K562 (cell line): Measurements from ENCODE around the gene MMP11. TPM values are rescaled to one million over a fixed set of nuclear protein-coding genes. Genes with fewer than 3 reads are reported as not detected.

ENCODE experiments used
- ATAC-seq: fragments of 200-7000 bp; cut with Tn5 transposase; 3 replicates; pipeline ENCODE4 v1.9.1; 2020; ENCODE audit warnings: moderate library complexity
- BruUV-seq: library from RNA; stranded (reverse); fragments of 400-500 nt; replicated peaks from 2 replicates; lab custom pipeline; 2021; lab: Mats Ljungman, UMichigan
- CTCF ChIA-PET: fragments of 300-600 bp; formaldehyde crosslinking; extraction: SDS; loops from one replicate; lab custom pipeline; 2021; ENCODE audit warnings: low intra/inter-chr PET ratio; lab: Yijun Ruan, JAX
- POLR2A ChIA-PET: fragments of 300-600, 350-650 bp; sonication (Branson Sonifier 250); formaldehyde crosslinking; extraction: SDS; loops from one replicate; lab custom pipeline; 2021; ENCODE audit warnings: antibody characterized with exemption, inconsistent platforms; lab: Yijun Ruan, JAX
- DNase-seq, 4 experiments: peaks; one replicate each; pipeline versions ENCODE4 v3.0.0 to v3.0.0-alpha.2; 2011 to 2018; ENCODE audit warnings: low spot score in 3 of 4, mixed read lengths in 3 of 4; ENCODE audit errors: extremely low read depth in 1 of 4
- FAIRE-seq: peaks from 2 replicates; lab custom pipeline; 2011; peaks lifted over from hg19 to GRCh38; lab: Jason Lieb, UNC
- H2AFZ ChIP-seq: 2 replicates; pipeline ENCODE4 v1.6.0; 2011; ENCODE audit warnings: low read depth, low read length, control low read depth, inconsistent platforms
- H3K27ac ChIP-seq: fragments of 200-600 bp; 3 replicates; pipeline ENCODE4 v1.8.0; 2011; ENCODE audit warnings: low read depth, mild to moderate bottlenecking, control low read depth, inconsistent platforms, low read length, moderate library complexity, mixed read lengths; ENCODE audit errors: extremely low read depth
- H3K27me3 ChIP-seq, 2 experiments: fragments of 300-600 bp in 1 of 2; 2 replicates in 1 of 2; 3 replicates in 1 of 2; pipeline versions ENCODE4 v1.6.0 to v1.8.0; 2011; ENCODE audit warnings: inconsistent platforms in 2 of 2, low read length in 2 of 2, mild to moderate bottlenecking in 1 of 2, mixed read lengths in 1 of 2, moderate library complexity in 1 of 2; ENCODE audit not compliant: control insufficient read depth in 2 of 2, insufficient read depth in 2 of 2
- H3K36me3 ChIP-seq: fragments of 300-600 bp; 3 replicates; pipeline ENCODE4 v1.8.0; 2011; ENCODE audit warnings: mild to moderate bottlenecking, low read length, inconsistent platforms; ENCODE audit not compliant: control insufficient read depth, insufficient read depth
- H3K4me1 ChIP-seq, 2 experiments: fragments of 200-600 bp in 1 of 2; replicated peaks in 1 of 2; 2 replicates in 1 of 2; 3 replicates in 1 of 2; pipeline versions ENCODE4 v1.5.1 to v1.8.0; 2011; ENCODE audit warnings: inconsistent platforms in 2 of 2, low read length in 2 of 2, mild to moderate bottlenecking in 1 of 2, mixed read lengths in 1 of 2, moderate library complexity in 1 of 2; ENCODE audit not compliant: control insufficient read depth in 2 of 2, insufficient read depth in 2 of 2
- H3K4me2 ChIP-seq: 2 replicates; pipeline ENCODE4 v1.6.1; 2011; ENCODE audit warnings: low read length, control low read depth, inconsistent platforms, mixed read lengths; ENCODE audit not compliant: insufficient read depth
- H3K4me3 ChIP-seq: fragments of 200-600 bp; sonication (generic), shearing (Covaris generic); 2 replicates; pipeline ENCODE4 v1.5.1; 2016; ENCODE audit warnings: control low read depth, inconsistent platforms
- H3K79me2 ChIP-seq: fragments of 200-600 bp; 3 replicates; pipeline ENCODE4 v1.8.0; 2011; ENCODE audit warnings: low read length, inconsistent platforms; ENCODE audit not compliant: control insufficient read depth, insufficient read depth
- H3K9ac ChIP-seq, 2 experiments: 2 replicates each; pipeline versions ENCODE4 v1.6.0 to v1.6.1; 2011; ENCODE audit warnings: low read depth in 2 of 2, low read length in 2 of 2, control low read depth in 1 of 2, inconsistent platforms in 1 of 2, mild to moderate bottlenecking in 1 of 2, mixed read lengths in 1 of 2; ENCODE audit not compliant: insufficient read depth in 1 of 2
- H3K9me1 ChIP-seq: one replicate; pipeline ENCODE4 v1.6.0; 2011; ENCODE audit warnings: inconsistent platforms, mild to moderate bottlenecking, low read length, moderate library complexity; ENCODE audit not compliant: control insufficient read depth, insufficient read depth
- H3K9me3 ChIP-seq: replicated peaks from 2 replicates; pipeline ENCODE4 v1.5.1; 2011; ENCODE audit warnings: low read depth, low read length, inconsistent platforms; ENCODE audit not compliant: control insufficient read depth, insufficient read depth
- H4K20me1 ChIP-seq: replicated peaks from 2 replicates; pipeline ENCODE4 v1.6.1; 2011; ENCODE audit warnings: low read length, inconsistent platforms, mixed read lengths; ENCODE audit not compliant: control insufficient read depth, insufficient read depth
- BRCA1 ChIP-seq, 2 experiments: fragments of 450-650 bp in 1 of 2; sonication (generic) in 1 of 2; formaldehyde crosslinking in 1 of 2; IDR thresholded peaks; 2 replicates each; pipeline versions ENCODE4 v1.5.0 to v1.6.1; 2017 to 2020; ENCODE audit warnings: mild to moderate bottlenecking in 1 of 2, missing genetic modification reagents in 1 of 2
- FIP1L1 ChIP-seq: fragments of 200-400 bp; formaldehyde crosslinking; IDR thresholded peaks from 2 replicates; pipeline ENCODE4 v1.6.1; 2018; ENCODE audit warnings: mild to moderate bottlenecking, low read depth, low read length; ENCODE audit not compliant: poor library complexity, severe bottlenecking
- HLTF ChIP-seq: fragments of 450-650 bp; IDR thresholded peaks from 2 replicates; pipeline ENCODE4 v1.6.1; 2016
- KDM5B ChIP-seq: fragments of 200-600 bp; sonication (generic); IDR thresholded peaks from 2 replicates; pipeline ENCODE4 v1.6.1; 2012; ENCODE audit warnings: low read depth, mild to moderate bottlenecking, moderate library complexity, low read length, control low read depth, inconsistent platforms; ENCODE audit not compliant: insufficient replicate concordance
- MYC ChIP-seq, 2 experiments: fragments of 250-450 bp in 1 of 2; sonication (Bioruptor Pico) in 1 of 2; IDR thresholded peaks; 2 replicates each; pipeline versions ENCODE4 v1.5.1 to v1.6.1; 2012 to 2021; ENCODE audit warnings: low read depth in 2 of 2, borderline replicate concordance in 1 of 2, improper control_type of control experiment in 1 of 2, low read length in 1 of 2, mild to moderate bottlenecking in 1 of 2, moderate library complexity in 1 of 2
- NCOR1 ChIP-seq: fragments of 450-650 bp; IDR thresholded peaks from 2 replicates; pipeline ENCODE4 v1.6.1; 2016; ENCODE audit warnings: mild to moderate bottlenecking, moderate library complexity
- NFRKB ChIP-seq: fragments of 450-650 bp; IDR thresholded peaks from 2 replicates; pipeline ENCODE4 v1.6.1; 2016; ENCODE audit warnings: low read depth
- PTBP1 ChIP-seq: fragments of 200-400 bp; formaldehyde crosslinking; IDR thresholded peaks from 2 replicates; pipeline ENCODE4 v1.6.1; 2017; ENCODE audit warnings: low read depth, low read length
- SMAD4 ChIP-seq: fragments of 250-450 bp; sonication (Bioruptor Pico); conservative IDR thresholded peaks from 2 replicates; pipeline ENCODE4 v1.8.0; 2021; ENCODE audit warnings: inconsistent platforms, mild to moderate bottlenecking, moderate library complexity
- TOE1 ChIP-seq, 2 experiments: fragments of 450-650 bp in 1 of 2; sonication (generic) in 1 of 2; formaldehyde crosslinking in 1 of 2; IDR thresholded peaks; 2 replicates each; pipeline versions ENCODE4 v1.7.1 to v1.8.0; 2016 to 2022; ENCODE audit warnings: borderline replicate concordance in 2 of 2, mild to moderate bottlenecking in 2 of 2, antibody characterized with exemption in 1 of 2, inconsistent platforms in 1 of 2, low read depth in 1 of 2, missing genetic modification reagents in 1 of 2, moderate library complexity in 1 of 2
- ZNF408 ChIP-seq: fragments of 250-450 bp; sonication (Bioruptor Pico); IDR thresholded peaks from 2 replicates; pipeline ENCODE4 v1.4.0; 2020; ENCODE audit warnings: low read depth, mild to moderate bottlenecking, moderate library complexity
- ZNF561 ChIP-seq: fragments of 450-650 bp; formaldehyde crosslinking; conservative IDR thresholded peaks from 2 replicates; pipeline ENCODE4 v1.4.0; 2020; ENCODE audit warnings: mild to moderate bottlenecking, moderate library complexity
- WGBS: fragments of 100-300 bp; shearing (Covaris generic); methylation state at CpG from one replicate; pipeline ENCODE4 v1.1.6; 2016; ENCODE audit warnings: low coverage, mixed read lengths; ENCODE audit not compliant: insufficient coverage; ENCODE audit errors: missing lambda C conversion rate; 5-methylcytosine and 5-hydroxymethylcytosine counted together
- in situ Hi-C: fragments of 300-500 bp; cut with MboI; formaldehyde crosslinking; loops from 4 replicates; pipeline ENCODE4 v1.15.0; 2018; ENCODE audit warnings: inconsistent platforms, mixed read lengths
- intact Hi-C: fragments of 100-400 bp; cut with micrococcal nuclease; formaldehyde crosslinking; loops from 2 replicates; pipeline ENCODE4 v1.14.2; 2022
- polyA plus RNA-seq, 8 experiments: library from polyadenylated mRNA; depleted of rRNA in 4 of 8; stranded (reverse) in 5 of 8; unstranded in 3 of 8; fragments of >200 nt; fragmentation: Nextera tagmentation in 2 of 8; fragmentation: Illumina TruSeq in 1 of 8; extraction: Ambion mirVana in 2 of 8; extraction: Trizol in 1 of 8; gene quantifications; 2 replicates each; pipeline versions ENCODE4 v1.2.1 to v1.2.3, GENCODE V29; 2011 to 2014; ENCODE audit warnings: inconsistent platforms in 1 of 8, missing spikeins in 1 of 8
- total RNA-seq, 7 experiments: library from RNA; depleted of rRNA in 6 of 7; stranded (reverse); fragments of >200 nt in 6 of 7; fragmentation: Illumina TruSeq in 2 of 7; extraction: Trizol in 2 of 7; gene quantifications; 2 replicates each; pipeline versions ENCODE4 v1.2.1 to v1.2.3, GENCODE V29; 2011 to 2021; ENCODE audit warnings: low replicate concordance in 1 of 7
- TF ChIP-seq, protein P1 (sequence below): sonication (generic); formaldehyde crosslinking; IDR thresholded peaks from 2 replicates; pipeline ENCODE4 v1.8.0; 2023; ENCODE audit warnings: missing genetic modification reagents, mild to moderate bottlenecking, borderline replicate concordance

MMP11 gene
- total and polyA plus RNA-seq, 9 of the 15 experiments (the other 6 are each of a cell fraction or from before 2014, with no cell fraction given) = 0.14 to 1.8 (median 1.1) TPM; not detected in 2

DNA sequence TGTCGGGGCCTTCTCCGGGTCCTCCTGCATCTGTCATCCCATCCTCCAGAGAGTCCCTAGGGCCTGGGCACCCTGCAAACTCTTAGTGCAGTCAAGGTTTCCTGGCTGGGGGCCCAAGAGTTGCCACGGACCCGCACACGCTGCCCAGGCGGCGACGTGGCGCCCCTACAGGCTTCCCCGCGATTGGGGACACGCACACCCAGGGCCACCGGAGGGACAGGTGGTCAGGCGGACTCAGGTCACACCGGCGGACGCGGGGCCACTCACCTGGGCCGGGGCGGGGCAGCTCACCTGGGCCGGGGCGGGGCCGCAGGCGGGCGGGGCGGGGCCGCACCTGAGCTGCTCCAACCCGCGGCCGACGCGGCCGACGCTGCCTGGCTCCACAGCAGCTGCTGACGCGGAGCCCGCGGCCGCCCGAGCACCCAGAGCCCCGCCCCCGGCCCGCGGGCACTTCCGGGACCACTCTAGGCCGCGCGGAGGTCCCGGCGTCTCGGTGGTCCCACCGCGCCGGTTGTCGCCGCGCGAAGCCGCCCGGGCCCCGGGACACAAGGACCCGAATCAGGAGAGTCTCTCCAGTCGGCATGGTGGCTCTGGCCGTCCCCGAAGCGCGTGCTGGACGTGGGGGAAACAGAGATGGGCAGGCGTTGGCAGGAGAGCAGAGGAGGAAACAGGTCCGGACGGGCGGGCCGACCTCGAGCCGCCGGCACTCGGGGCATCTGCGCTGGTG, 21.8 kb upstream of the MMP11 start, which contains the start of gene ZNF70 (continued):
- peak; percentile 72 for TF ChIP-seq MYC (IDR thresholded peaks at IDR 0.05; ENCODE audit: low read depth, low read length)
- TF ChIP-seq MYC (CRISPR knock-in tag; IDR thresholded peaks at IDR 0.05; ENCODE audit: borderline replicate concordance, low read depth) = no peak
- TF ChIP-seq SMAD4 (CRISPR knock-in tag) = peak; percentile 51; the same call in 1 of the 2 replicates
- TF ChIP-seq KDM5B = peak; percentile 51

DNA sequence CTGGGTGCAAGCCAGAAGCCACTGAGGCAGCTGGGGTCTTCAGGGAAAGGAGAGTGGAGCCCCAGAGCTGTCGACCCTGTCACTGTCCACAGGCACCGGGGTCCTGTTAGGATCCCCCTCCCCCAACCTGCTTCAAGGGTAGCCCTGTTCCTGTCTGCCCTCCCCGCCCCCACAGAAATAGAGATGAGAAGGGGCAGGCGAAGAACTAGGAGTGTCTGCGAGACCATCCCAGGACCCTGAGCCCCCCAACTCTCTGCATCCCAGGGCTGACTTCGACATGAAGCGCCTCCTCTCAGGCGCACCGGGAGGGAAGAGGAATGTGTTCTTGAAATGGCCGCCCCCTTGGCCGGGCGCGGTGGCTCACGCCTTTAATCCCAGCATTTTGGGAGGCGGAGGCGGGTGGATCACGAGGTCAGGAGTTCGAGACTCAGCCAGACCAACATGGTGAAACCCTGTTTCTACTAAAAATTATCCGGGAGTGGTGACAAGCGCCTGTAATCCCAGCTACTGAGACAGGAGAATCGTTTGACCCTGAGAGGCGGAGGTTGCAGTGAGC, 21.1 kb upstream of the MMP11 start:
- peak overlapping the region; percentile 89 for H3K4me2 ChIP-seq
- peak overlapping the region; percentile 89 to 95 for H3K9ac ChIP-seq
- DNase-seq = peak in 3 of 4 experiments; percentile 30 to 52 (median 49)
- H3K79me2 ChIP-seq = peaks cover 14% of the 10 kb centered on the region; the same call in 2 of the 3 replicates
- no peaks in the 10 kb centered on the region for H3K36me3 ChIP-seq
- no peaks in the 10 kb centered on the region for H4K20me1 ChIP-seq
- ChIA-PET CTCF (no interaction called here), POLR2A (interaction anchor here (1.0 kb wide), 3 partner anchors 9 to 131 kb away, joined by 3 to 4 read pairs (median 3); no protein-coding TSS in a partner anchor)
- WGBS = 12% methylated on average over 10 of the region's 22 CpGs
- peak; percentile 64 for FAIRE-seq
- no TSS peak for BruUV-seq
- in situ Hi-C loops = no loop called here
- H3K27ac ChIP-seq = peak overlapping the region; percentile 89
- intact Hi-C loops = no loop called here
- peaks cover 11 to 28% of the 10 kb centered on the region in 2 experiments for H3K4me1 ChIP-seq
- H3K4me3 ChIP-seq = peak overlapping the region; percentile 73
- peak overlapping the region; percentile 91 for H2AFZ ChIP-seq
- peak; percentile 54 for ATAC-seq
- H3K9me3 ChIP-seq = no peaks in the 10 kb centered on the region
- H3K27me3 ChIP-seq = no peaks in the 10 kb centered on the region
- H3K9me1 ChIP-seq = peaks cover 3% of the 10 kb centered on the region
- TF ChIP-seq FIP1L1 (no peak), PTBP1 (no peak), TOE1 (IDR thresholded peaks at IDR 0.05; ENCODE audit: borderline replicate concordance) (peak; percentile 61; the same call in 1 of the 2 replicates), TOE1 (CRISPR knock-in tag; IDR thresholded peaks at IDR 0.05; ENCODE audit: borderline replicate concordance, low read depth) (no peak), ZNF408 (CRISPR knock-in tag) (no peak), HLTF (no peak), NCOR1 (no peak), ZNF561 (no peak), NFRKB (0 out of 2 replicates have a peak, but pooled peaks have one; percentile 49), BRCA1 (IDR thresholded peaks at IDR 0.05) (no peak), BRCA1 (CRISPR knock-in tag; IDR thresholded peaks at IDR 0.05) (no peak)
- TF ChIP-seq, protein P1, sequence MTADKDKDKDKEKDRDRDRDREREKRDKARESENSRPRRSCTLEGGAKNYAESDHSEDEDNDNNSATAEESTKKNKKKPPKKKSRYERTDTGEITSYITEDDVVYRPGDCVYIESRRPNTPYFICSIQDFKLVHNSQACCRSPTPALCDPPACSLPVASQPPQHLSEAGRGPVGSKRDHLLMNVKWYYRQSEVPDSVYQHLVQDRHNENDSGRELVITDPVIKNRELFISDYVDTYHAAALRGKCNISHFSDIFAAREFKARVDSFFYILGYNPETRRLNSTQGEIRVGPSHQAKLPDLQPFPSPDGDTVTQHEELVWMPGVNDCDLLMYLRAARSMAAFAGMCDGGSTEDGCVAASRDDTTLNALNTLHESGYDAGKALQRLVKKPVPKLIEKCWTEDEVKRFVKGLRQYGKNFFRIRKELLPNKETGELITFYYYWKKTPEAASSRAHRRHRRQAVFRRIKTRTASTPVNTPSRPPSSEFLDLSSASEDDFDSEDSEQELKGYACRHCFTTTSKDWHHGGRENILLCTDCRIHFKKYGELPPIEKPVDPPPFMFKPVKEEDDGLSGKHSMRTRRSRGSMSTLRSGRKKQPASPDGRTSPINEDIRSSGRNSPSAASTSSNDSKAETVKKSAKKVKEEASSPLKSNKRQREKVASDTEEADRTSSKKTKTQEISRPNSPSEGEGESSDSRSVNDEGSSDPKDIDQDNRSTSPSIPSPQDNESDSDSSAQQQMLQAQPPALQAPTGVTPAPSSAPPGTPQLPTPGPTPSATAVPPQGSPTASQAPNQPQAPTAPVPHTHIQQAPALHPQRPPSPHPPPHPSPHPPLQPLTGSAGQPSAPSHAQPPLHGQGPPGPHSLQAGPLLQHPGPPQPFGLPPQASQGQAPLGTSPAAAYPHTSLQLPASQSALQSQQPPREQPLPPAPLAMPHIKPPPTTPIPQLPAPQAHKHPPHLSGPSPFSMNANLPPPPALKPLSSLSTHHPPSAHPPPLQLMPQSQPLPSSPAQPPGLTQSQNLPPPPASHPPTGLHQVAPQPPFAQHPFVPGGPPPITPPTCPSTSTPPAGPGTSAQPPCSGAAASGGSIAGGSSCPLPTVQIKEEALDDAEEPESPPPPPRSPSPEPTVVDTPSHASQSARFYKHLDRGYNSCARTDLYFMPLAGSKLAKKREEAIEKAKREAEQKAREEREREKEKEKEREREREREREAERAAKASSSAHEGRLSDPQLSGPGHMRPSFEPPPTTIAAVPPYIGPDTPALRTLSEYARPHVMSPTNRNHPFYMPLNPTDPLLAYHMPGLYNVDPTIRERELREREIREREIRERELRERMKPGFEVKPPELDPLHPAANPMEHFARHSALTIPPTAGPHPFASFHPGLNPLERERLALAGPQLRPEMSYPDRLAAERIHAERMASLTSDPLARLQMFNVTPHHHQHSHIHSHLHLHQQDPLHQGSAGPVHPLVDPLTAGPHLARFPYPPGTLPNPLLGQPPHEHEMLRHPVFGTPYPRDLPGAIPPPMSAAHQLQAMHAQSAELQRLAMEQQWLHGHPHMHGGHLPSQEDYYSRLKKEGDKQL (CRISPR knock-in tag) = no peak
